Testis (tissue), 2 donors: ENCODE measurements around the gene ENPP6.

Source experiments
- POLR2A ChIP-seq: fragments of 450-650 bp; IDR thresholded peaks from one replicate; pipeline ENCODE4 v1.6.1; 2017; ENCODE audit warnings: antibody characterized with exemption, mild to moderate bottlenecking, moderate library complexity
- TF ChIP-seq, protein P1 (sequence below), 3 experiments: fragments of 450-650 bp in 2 of 3; fragments of 200-600 bp in 1 of 3; sonication (generic) in 1 of 3; IDR thresholded peaks; one replicate each; pipeline ENCODE4 v1.5.1; 2016 to 2019; ENCODE audit warnings: antibody characterized with exemption in 3 of 3, mild to moderate bottlenecking in 2 of 3, moderate library complexity in 1 of 3

DNA sequence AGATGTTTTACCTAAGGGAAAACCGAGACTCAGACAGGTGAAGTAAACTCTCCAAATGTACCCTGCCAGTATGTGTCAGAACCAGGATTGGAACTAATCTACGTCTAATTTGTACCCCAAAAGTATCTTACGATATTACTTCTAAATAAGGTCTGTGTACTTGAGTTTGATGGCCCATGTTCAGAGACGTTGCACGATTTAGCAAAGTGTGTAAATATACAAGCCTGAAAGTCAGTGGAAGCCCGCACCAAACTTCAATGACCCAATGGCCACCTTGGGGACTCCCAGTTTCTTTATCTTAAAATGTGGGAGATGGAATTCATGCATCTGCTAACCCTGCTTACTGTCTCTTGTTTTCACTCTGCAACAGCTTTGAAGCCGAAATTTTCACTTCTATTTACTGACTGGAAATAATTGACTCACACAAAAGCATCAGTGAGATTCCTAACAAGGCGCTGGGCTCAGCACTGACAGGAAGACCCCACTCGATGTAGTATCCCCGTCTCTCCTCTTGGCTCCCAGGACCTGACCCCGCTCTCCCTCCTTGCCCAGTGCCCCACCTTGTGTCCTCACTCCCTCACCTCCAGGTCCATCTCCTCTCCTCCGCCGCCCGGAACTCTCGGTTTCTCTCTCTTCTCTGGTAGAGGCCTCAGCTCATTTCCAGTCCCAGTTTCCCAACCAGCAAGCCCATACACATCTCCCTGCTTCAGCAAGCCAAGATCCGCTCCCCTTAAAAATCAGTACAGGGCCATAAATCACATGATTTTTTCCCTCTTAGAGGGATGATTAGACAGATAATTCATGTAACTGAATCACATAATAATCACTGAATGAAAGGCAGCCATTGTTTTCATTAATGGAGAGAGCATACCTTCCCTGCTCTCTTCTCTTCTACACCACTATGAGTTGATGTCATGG is 42.8 kb downstream of the ENPP6 start:
- TF ChIP-seq, protein P1, sequence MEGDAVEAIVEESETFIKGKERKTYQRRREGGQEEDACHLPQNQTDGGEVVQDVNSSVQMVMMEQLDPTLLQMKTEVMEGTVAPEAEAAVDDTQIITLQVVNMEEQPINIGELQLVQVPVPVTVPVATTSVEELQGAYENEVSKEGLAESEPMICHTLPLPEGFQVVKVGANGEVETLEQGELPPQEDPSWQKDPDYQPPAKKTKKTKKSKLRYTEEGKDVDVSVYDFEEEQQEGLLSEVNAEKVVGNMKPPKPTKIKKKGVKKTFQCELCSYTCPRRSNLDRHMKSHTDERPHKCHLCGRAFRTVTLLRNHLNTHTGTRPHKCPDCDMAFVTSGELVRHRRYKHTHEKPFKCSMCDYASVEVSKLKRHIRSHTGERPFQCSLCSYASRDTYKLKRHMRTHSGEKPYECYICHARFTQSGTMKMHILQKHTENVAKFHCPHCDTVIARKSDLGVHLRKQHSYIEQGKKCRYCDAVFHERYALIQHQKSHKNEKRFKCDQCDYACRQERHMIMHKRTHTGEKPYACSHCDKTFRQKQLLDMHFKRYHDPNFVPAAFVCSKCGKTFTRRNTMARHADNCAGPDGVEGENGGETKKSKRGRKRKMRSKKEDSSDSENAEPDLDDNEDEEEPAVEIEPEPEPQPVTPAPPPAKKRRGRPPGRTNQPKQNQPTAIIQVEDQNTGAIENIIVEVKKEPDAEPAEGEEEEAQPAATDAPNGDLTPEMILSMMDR (IDR thresholded peaks at IDR 0.05): no peak
- no peak for TF ChIP-seq POLR2A
